HG03108 (cell line): Measurements from ENCODE around the gene CDK5R2.

Experiments
- ATAC-seq: cut with Tn5 transposase; IDR thresholded peaks from one replicate; pipeline ENCODE4 v1.9.1; 2021; ENCODE audit warnings: moderate library complexity; ENCODE audit not compliant: unreplicated experiment

CDK5R2 gene

GRCh38 chr2:218961651-218962570 lies 2.4 kb downstream of the CDK5R2 start:
- no peak for ATAC-seq

- no peak for ATAC-seq
Measured at GRCh38 chr2:218962859-218963492, 3.5 kb downstream of the CDK5R2 start.

GRCh38 chr2:218963601-218964000 lies 4.1 kb downstream of the CDK5R2 start:
- ATAC-seq, result no peak

GRCh38 chr2:218964041-218964771 lies 4.7 kb downstream of the CDK5R2 start:
- no peak for ATAC-seq

- no peak for ATAC-seq
Measured at GRCh38 chr2:218970894-218971293, 11.4 kb downstream of the CDK5R2 start.

GRCh38 chr2:218975060-218975777 lies 15.8 kb downstream of the CDK5R2 start:
- ATAC-seq, result no peak

GRCh38 chr2:218979846-218980734 lies 20.6 kb downstream of the CDK5R2 start:
- peak; percentile 84 for ATAC-seq

DNA sequence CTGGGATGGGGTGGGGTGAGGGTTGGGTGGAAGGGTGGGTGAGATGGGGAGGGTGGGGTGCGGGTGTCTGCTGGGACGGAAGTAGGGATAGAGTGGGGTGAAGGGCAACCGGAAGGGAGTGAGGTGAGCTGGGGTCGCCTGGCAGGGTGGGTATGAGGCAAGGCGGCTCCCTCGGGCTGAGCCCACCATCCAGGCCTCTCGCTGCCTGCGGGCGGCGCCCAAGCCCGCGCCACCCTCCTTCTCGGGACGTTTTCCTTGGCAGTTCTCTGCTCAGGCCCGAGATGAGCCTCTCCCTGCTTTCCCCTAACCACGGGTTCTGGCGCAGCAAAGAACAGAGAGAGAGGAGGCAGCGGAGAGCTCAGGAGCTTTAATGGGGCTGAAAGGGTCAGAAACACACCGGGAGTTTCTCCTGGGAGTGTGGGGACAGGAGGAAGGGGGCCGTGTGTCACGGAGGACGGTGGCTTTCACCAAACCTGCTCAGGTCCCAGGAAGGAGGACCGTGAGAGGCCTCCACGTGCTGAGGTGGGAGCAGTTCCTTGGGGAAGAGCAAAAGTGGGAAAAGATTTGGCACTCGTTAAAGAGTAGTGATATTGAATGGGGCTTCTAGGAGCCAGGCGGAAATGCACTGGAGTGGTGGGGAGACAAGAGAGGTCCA lies 21.4 kb downstream of the CDK5R2 start:
- no peak for ATAC-seq

- no peak for ATAC-seq
Measured at GRCh38 chr2:218981390-218981880, 22.0 kb downstream of the CDK5R2 start.

DNA sequence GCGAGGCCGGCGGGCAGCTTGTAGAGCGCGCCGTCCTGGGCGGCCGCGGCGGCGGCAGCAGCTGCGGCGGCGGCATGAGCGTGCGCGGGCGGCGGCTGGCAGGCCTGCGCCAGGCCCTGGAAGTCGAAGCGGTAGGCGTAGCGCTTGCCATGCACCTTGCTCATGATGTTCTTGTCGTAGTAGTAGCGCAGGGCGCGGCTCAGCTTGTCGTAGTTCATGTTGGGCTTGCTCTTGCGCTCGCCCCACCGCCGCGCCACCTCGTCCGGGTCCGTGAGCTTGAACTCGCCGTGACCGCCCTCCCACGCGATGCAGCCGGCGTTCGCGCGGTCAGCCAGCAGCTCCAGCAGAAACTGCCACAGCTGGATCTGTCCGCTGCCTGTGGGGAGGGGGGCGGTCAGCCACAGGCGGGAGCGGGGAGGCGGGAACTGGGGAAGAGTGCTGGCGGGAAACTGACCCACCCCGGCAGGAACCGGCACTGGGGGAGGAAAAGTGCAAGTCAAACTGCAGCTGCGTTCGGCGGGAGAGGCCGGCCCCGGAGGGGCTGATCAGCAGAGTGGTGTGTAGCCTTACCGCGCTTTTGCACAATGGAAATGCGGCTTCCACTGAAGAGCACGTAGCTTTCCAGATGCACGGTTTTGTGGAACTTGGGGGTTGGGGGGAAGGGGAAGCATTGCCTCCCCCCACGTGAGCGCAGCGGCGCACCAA lies 22.6 kb downstream of the CDK5R2 start:
- no peak for ATAC-seq

- no peak for ATAC-seq
Measured at GRCh38 chr2:218982586-218983262, 23.3 kb downstream of the CDK5R2 start.

DNA sequence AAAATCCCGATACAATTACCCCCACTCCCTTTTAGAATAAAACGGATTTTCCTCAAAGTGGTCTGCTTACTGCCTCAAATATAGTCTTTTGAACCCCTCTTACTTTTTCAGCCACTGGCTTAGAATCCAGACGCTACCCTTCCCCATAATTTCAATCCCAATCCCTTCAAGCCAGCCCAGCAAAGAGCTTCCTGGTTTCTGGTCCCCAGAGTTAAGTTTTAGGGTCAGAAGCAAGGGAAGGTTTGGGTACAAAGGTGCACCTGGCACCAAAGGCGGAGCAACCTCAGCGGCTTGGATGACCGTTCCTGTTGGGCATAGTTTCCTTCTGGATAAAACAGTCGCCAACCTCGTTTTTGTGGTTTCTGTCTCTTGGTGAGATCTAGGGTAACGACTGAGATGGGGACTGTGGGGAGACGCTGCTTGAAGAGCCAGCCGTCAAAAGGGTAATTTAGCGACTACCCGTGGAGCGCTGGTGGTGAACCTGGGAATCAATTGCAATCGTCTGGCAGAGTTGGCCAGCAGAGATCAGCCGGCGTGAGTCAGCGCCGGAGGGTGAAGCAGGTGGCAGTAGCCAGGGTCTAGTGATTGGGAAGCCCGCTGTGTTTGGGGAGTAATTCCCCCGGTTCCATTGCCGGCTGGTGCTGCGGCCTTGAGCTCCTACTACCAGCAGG lies 23.9 kb downstream of the CDK5R2 start:
- no peak for ATAC-seq

GRCh38 chr2:218983934-218984238 lies 24.4 kb downstream of the CDK5R2 start:
- ATAC-seq, result no peak

GRCh38 chr2:218984239-218985020 lies 25.0 kb downstream of the CDK5R2 start:
- ATAC-seq, result no peak

DNA sequence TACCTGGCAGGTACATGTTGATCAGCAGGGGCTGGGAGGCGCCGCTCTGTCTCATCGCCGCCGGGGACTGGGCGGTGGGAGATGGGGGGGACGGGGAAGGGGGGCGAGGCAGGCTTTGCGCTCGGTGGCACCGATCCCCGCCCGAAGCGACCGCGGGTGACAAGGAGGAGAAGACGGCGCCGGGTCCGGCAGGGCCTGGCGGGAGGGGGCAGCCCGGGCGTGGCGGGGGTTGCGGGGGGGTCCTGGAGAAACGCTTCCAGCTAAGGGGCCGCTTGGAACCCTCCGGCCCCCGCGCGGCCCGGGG lies 25.5 kb downstream of the CDK5R2 start, which contains the start of gene FEV:
FEV (minus strand) TSS at position 164 of the 304 bp plus-strand sequence; CDS start at position 55, 109 bp downstream.
- no peak for ATAC-seq

GRCh38 chr2:218985325-218986091 lies 26.0 kb downstream of the CDK5R2 start:
- ATAC-seq, result no peak
